ENCODE results near the gene CTNND1. TPM values are rescaled to one million over a fixed set of nuclear protein-coding genes. Genes with fewer than 3 reads are reported as not detected.

Gene CTNND1
- total and polyA plus RNA-seq, 2 of the 4 experiments (the other 2 are of a cell fraction) = 88.5 to 229 TPM

DNA sequence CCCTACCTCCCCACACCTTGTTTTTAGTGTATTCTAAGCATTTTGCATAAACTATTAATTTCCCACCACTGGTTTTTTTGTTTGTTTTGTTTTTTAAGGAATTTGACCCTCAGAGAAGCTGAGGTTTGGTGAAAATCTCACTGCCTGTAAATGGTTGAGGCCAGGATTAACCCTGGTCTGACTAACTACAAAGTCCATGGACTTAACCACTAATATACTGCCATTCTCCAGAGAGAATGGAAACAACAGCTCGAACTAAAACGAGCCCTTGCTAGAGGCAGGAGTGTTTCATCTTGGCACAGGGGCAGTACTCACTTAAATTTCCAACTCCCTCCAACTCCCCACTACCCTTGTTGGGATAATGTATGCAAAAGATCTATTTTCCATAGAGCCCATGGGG lies 3.0 kb downstream of the CTNND1 start:
- H3K4me1 ChIP-seq (ENCODE audit: control insufficient read depth, insufficient read depth, low read length) = peaks cover 8% of the 10 kb centered on the region
- in situ Hi-C loops (cut with MboI; ENCODE audit: low sequenced_read_pairs) = no loop called here
- H3K23ac ChIP-seq (ENCODE audit: low read depth, low read length) = no peak overlapping the region
- POLR2A ChIA-PET (ENCODE audit: unreplicated experiment) = interaction anchor here (0.6 to 1.4 kb wide), 6 partner anchors 14 to 552 kb away, joined by 3 to 7 read pairs (median 6); no protein-coding TSS in a partner anchor
- H3K56ac ChIP-seq (ENCODE audit: extremely low read depth, insufficient read depth, low read length) = no peak overlapping the region
- DNase-seq = no peak
- no TSS peak for BruUV-seq (replicated peaks)
- peak overlapping the region; percentile 39 for H2BK5ac ChIP-seq (ENCODE audit: low read depth, low read length, poor library complexity, severe bottlenecking)
- peak overlapping the region; percentile 42; the same call in 1 of the 2 replicates for H3K27ac ChIP-seq (ENCODE audit: insufficient read depth, low read length)
- intact Hi-C loops (cut with micrococcal nuclease) = loop anchor here (5.0 kb wide), 3 partner anchors 293 to 748 kb away; no protein-coding TSS in a partner anchor
- 0 out of 2 replicates have a peak, but pooled peaks cover 6% of the 10 kb centered on the region for H3K9me1 ChIP-seq (ENCODE audit: insufficient read depth, low read length)
- H2AK5ac ChIP-seq (ENCODE audit: low read depth, low read length) = no peak overlapping the region
- no peak overlapping the region for H4K91ac ChIP-seq (ENCODE audit: insufficient read depth, low read depth, low read length)
- dilution Hi-C loops (cut with HindIII; ENCODE audit: low sequenced_read_pairs, unreplicated experiment) = no loop called here
- peak overlapping the region; percentile 61 for H4K5ac ChIP-seq (ENCODE audit: low read depth, low read length)
- H3K14ac ChIP-seq (replicated peaks; ENCODE audit: low read depth, low read length) = peak overlapping the region; percentile 16; the same call in 1 of the 2 replicates
- H2AFZ ChIP-seq (replicated peaks; ENCODE audit: low read length, poor library complexity) = no peak overlapping the region
- TF ChIP-seq SMC3 (IDR thresholded peaks at IDR 0.05; ENCODE audit: low read depth, low read length) = no peak
- TF ChIP-seq, protein P1, sequence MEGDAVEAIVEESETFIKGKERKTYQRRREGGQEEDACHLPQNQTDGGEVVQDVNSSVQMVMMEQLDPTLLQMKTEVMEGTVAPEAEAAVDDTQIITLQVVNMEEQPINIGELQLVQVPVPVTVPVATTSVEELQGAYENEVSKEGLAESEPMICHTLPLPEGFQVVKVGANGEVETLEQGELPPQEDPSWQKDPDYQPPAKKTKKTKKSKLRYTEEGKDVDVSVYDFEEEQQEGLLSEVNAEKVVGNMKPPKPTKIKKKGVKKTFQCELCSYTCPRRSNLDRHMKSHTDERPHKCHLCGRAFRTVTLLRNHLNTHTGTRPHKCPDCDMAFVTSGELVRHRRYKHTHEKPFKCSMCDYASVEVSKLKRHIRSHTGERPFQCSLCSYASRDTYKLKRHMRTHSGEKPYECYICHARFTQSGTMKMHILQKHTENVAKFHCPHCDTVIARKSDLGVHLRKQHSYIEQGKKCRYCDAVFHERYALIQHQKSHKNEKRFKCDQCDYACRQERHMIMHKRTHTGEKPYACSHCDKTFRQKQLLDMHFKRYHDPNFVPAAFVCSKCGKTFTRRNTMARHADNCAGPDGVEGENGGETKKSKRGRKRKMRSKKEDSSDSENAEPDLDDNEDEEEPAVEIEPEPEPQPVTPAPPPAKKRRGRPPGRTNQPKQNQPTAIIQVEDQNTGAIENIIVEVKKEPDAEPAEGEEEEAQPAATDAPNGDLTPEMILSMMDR (conservative IDR thresholded peaks at IDR 0.05; ENCODE audit: low read depth, low read length) = no peak
- no peak for TF ChIP-seq RFX5 (IDR thresholded peaks at IDR 0.05; ENCODE audit: low read depth, low read length)
- no peak for TF ChIP-seq CEBPB (IDR thresholded peaks at IDR 0.05; ENCODE audit: low read depth, low read length)
- no peak for TF ChIP-seq MXI1 (IDR thresholded peaks at IDR 0.05; ENCODE audit: borderline replicate concordance, low read depth, low read length)
- no peak for TF ChIP-seq CHD1 (IDR thresholded peaks at IDR 0.05; ENCODE audit: low read depth, low read length)
- no peak for TF ChIP-seq BHLHE40 (IDR thresholded peaks at IDR 0.05; ENCODE audit: low read depth, low read length)
- no peak for TF ChIP-seq RCOR1 (IDR thresholded peaks at IDR 0.05; ENCODE audit: insufficient replicate concordance, low read length)
- TF ChIP-seq RAD21 (IDR thresholded peaks at IDR 0.05; ENCODE audit: low read length) = no peak
- no peak for TF ChIP-seq FOS (IDR thresholded peaks at IDR 0.05; ENCODE audit: low read depth, low read length)
- TF ChIP-seq, protein P2, sequence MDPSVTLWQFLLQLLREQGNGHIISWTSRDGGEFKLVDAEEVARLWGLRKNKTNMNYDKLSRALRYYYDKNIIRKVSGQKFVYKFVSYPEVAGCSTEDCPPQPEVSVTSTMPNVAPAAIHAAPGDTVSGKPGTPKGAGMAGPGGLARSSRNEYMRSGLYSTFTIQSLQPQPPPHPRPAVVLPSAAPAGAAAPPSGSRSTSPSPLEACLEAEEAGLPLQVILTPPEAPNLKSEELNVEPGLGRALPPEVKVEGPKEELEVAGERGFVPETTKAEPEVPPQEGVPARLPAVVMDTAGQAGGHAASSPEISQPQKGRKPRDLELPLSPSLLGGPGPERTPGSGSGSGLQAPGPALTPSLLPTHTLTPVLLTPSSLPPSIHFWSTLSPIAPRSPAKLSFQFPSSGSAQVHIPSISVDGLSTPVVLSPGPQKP (IDR thresholded peaks at IDR 0.05; ENCODE audit: borderline replicate concordance, low read depth, low read length) = no peak
- TF ChIP-seq MAZ (IDR thresholded peaks at IDR 0.05; ENCODE audit: borderline replicate concordance, low read depth, low read length) = no peak
- no peak for TF ChIP-seq NFE2L2 (IDR thresholded peaks at IDR 0.05; ENCODE audit: low read depth, low read length)
- TF ChIP-seq, protein P3, sequence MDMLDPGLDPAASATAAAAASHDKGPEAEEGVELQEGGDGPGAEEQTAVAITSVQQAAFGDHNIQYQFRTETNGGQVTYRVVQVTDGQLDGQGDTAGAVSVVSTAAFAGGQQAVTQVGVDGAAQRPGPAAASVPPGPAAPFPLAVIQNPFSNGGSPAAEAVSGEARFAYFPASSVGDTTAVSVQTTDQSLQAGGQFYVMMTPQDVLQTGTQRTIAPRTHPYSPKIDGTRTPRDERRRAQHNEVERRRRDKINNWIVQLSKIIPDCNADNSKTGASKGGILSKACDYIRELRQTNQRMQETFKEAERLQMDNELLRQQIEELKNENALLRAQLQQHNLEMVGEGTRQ (IDR thresholded peaks at IDR 0.05; ENCODE audit: low read depth, low read length) = no peak
- no peak for TF ChIP-seq MAFK (IDR thresholded peaks at IDR 0.05; ENCODE audit: low read depth, low read length)
- TF ChIP-seq POLR2A (IDR thresholded peaks at IDR 0.05; ENCODE audit: low read depth, low read length) = no peak
- H3K27me3 ChIP-seq (ENCODE audit: control insufficient read depth, insufficient read depth, low read length) = no peaks in the 10 kb centered on the region
- H3K79me1 ChIP-seq (ENCODE audit: low read depth in 1 of 2, low read length in 2 of 2) = peaks cover 0 to 35% of the 10 kb centered on the region in 2 experiments; a peak in 2 of 4 replicates
- H4K20me1 ChIP-seq (ENCODE audit: insufficient read depth, low read length) = peaks cover 61% of the 10 kb centered on the region
- no peak overlapping the region for H4K8ac ChIP-seq (ENCODE audit: low read depth in 2 of 2, low read length in 2 of 2)
- no peak overlapping the region for H2AK9ac ChIP-seq (replicated peaks; ENCODE audit: low read depth, low read length, poor library complexity)
- CTCF ChIA-PET = interaction anchor here (1.5 to 2.0 kb wide), 2 partner anchors 14 to 36 kb away, joined by 5 to 8 read pairs; no protein-coding TSS in a partner anchor
- H2BK120ac ChIP-seq (ENCODE audit: low read depth, low read length) = no peak overlapping the region
- H3K4ac ChIP-seq (ENCODE audit: low read depth, low read length) = 0 out of 2 replicates have a peak overlapping the region, but pooled peaks have one; percentile 34
- H3K9ac ChIP-seq (ENCODE audit: low read depth, low read length) = peak overlapping the region; percentile 100
- no peaks in the 10 kb centered on the region for H3K9me3 ChIP-seq (ENCODE audit: control insufficient read depth, insufficient read depth, low read length)
- no peak overlapping the region for H2BK20ac ChIP-seq (ENCODE audit: low read depth, low read length)
- H3K36me3 ChIP-seq (ENCODE audit: control insufficient read depth, insufficient read depth, low read length) = peaks cover 6% of the 10 kb centered on the region
- peak overlapping the region; percentile 42; the same call in 1 of the 2 replicates for H3K18ac ChIP-seq (ENCODE audit: low read depth, low read length)
- no peak overlapping the region for H2BK15ac ChIP-seq (ENCODE audit: low read depth, low read length)
- no CpG with 5 or more reads among the region's 2 CpGs for WGBS, 2 experiments (ENCODE audit: extremely low coverage in 2 of 2, insufficient read length in 1 of 2)
- peak overlapping the region; percentile 99 for H3K4me2 ChIP-seq (ENCODE audit: low read depth, low read length)
- H3K4me3 ChIP-seq (ENCODE audit: insufficient read depth, low read depth, low read length) = peak overlapping the region; percentile 99
- no peak for ATAC-seq (ENCODE audit: low read depth)

All from IMR-90 (cell line).